SK-N-SH (cell line): Measurements from ENCODE around the gene MYCBPAP. TPM values are rescaled to one million over a fixed set of nuclear protein-coding genes. Genes with fewer than 3 reads are reported as not detected.

Experiments used
- CTCF ChIA-PET: fragments of 300-600, 350-600 bp; formaldehyde crosslinking; extraction: SDS; loops from one replicate; lab custom pipeline; 2021; lab: Yijun Ruan, JAX
- POLR2A ChIA-PET: fragments of 350-600 bp; sonication (Branson Sonifier 250); formaldehyde crosslinking; extraction: SDS; loops from one replicate; lab custom pipeline; 2020; ENCODE audit warnings: antibody characterized with exemption, inconsistent platforms; lab: Yijun Ruan, JAX
- DNase-seq: peaks from one replicate; pipeline ENCODE4 v3.0.0; 2012
- H2AFZ ChIP-seq: fragments of 200-600 bp; sonication (generic); 2 replicates; pipeline ENCODE4 v1.8.1; 2016; ENCODE audit warnings: antibody characterized with exemption, mild to moderate bottlenecking, low read depth
- H3F3A ChIP-seq: fragments of 200-600 bp; sonication (generic); replicated peaks from 2 replicates; pipeline ENCODE3; 2016; ENCODE audit warnings: antibody characterized with exemption, mild to moderate bottlenecking; ENCODE audit not compliant: insufficient read depth
- H3K27ac ChIP-seq, 2 experiments: fragments of 200-500 bp in 1 of 2; fragments of 200-600 bp in 1 of 2; sonication (Bioruptor generic) in 1 of 2; sonication (generic), shearing (Covaris generic) in 1 of 2; 2 replicates each; pipeline versions ENCODE4 v1.5.1 to v1.6.1; 2014 to 2016; ENCODE audit warnings: low read depth in 2 of 2, inconsistent platforms in 1 of 2, low read length in 1 of 2, mild to moderate bottlenecking in 1 of 2, mixed read lengths in 1 of 2
- H3K27me3 ChIP-seq: fragments of 200-600 bp; sonication (generic), shearing (Covaris generic); 2 replicates; pipeline ENCODE4 v1.6.1; 2016; ENCODE audit warnings: mixed run types; ENCODE audit not compliant: insufficient read depth
- H3K36me3 ChIP-seq, 2 experiments: fragments of 200-500 bp in 1 of 2; fragments of 200-600 bp in 1 of 2; sonication (Bioruptor generic) in 1 of 2; sonication (generic) in 1 of 2; replicated peaks in 1 of 2; 2 replicates each; pipeline versions ENCODE3 to v1.5.1; 2014 to 2016; ENCODE audit warnings: low read length in 1 of 2, mild to moderate bottlenecking in 1 of 2; ENCODE audit not compliant: insufficient read depth in 2 of 2, control insufficient read depth in 1 of 2
- H3K4me1 ChIP-seq, 2 experiments: fragments of 200-500 bp in 1 of 2; fragments of 200-600 bp in 1 of 2; sonication (Bioruptor generic) in 1 of 2; sonication (generic), shearing (Covaris generic) in 1 of 2; 2 replicates each; pipeline versions ENCODE4 v1.5.1 to v1.6.1; 2014 to 2016; ENCODE audit warnings: low read depth in 1 of 2, low read length in 1 of 2, mixed run types in 1 of 2; ENCODE audit not compliant: insufficient read depth in 2 of 2, control insufficient read depth in 1 of 2
- H3K4me2 ChIP-seq: fragments of 200-600 bp; sonication (generic), shearing (Covaris generic); 2 replicates; pipeline ENCODE4 v1.6.1; 2017; ENCODE audit warnings: mixed run types
- H3K4me3 ChIP-seq, 2 experiments: fragments of 200-500 bp in 1 of 2; fragments of 200-600 bp in 1 of 2; sonication (Bioruptor generic) in 1 of 2; sonication (generic), shearing (Covaris generic) in 1 of 2; 2 replicates each; pipeline versions ENCODE4 v1.5.1 to v1.8.1; 2014 to 2016; ENCODE audit warnings: low read depth in 2 of 2, inconsistent platforms in 1 of 2, low read length in 1 of 2, mild to moderate bottlenecking in 1 of 2, mixed read lengths in 1 of 2, moderate library complexity in 1 of 2
- H3K79me2 ChIP-seq: fragments of 200-600 bp; sonication (generic); 2 replicates; pipeline ENCODE4 v1.8.1; 2017; ENCODE audit warnings: mild to moderate bottlenecking; ENCODE audit not compliant: insufficient read depth
- H3K9ac ChIP-seq: fragments of 200-600 bp; sonication (generic); 2 replicates; pipeline ENCODE4 v1.6.1; 2017; ENCODE audit warnings: mixed run types
- H3K9me2 ChIP-seq: fragments of 200-600 bp; sonication (generic); 2 replicates; pipeline ENCODE4 v1.6.1; 2017; ENCODE audit warnings: mixed run types
- H3K9me3 ChIP-seq: fragments of 200-600 bp; sonication (generic); 2 replicates; pipeline ENCODE4 v1.6.1; 2017; ENCODE audit warnings: mixed run types, mild to moderate bottlenecking, moderate library complexity
- H4K20me1 ChIP-seq: fragments of 200-600 bp; sonication (generic); 2 replicates; pipeline ENCODE4 v1.6.1; 2017; ENCODE audit warnings: mild to moderate bottlenecking, mixed run types; ENCODE audit not compliant: insufficient read depth
- CHD2 ChIP-seq: fragments of 150-350 bp; IDR thresholded peaks from 2 replicates; pipeline ENCODE4 v1.6.1; 2018; ENCODE audit warnings: low read length; ENCODE audit not compliant: partially characterized antibody
- CTCF ChIP-seq: fragments of 200-600 bp; sonication (generic); IDR thresholded peaks from 2 replicates; pipeline ENCODE4 v1.6.1; 2017; ENCODE audit warnings: antibody characterized with exemption, mild to moderate bottlenecking, moderate library complexity
- FOSL2 ChIP-seq: IDR thresholded peaks from 2 replicates; pipeline ENCODE4 v1.4.0; 2012; ENCODE audit warnings: low read depth, mild to moderate bottlenecking, moderate library complexity, borderline replicate concordance
- JUND ChIP-seq: IDR thresholded peaks from 2 replicates; pipeline ENCODE4 v1.4.0; 2012
- MAX ChIP-seq: IDR thresholded peaks from 2 replicates; pipeline ENCODE4 v1.4.0; 2012; ENCODE audit warnings: low read depth
- MXI1 ChIP-seq: IDR thresholded peaks from 2 replicates; pipeline ENCODE4 v1.6.1; 2012; ENCODE audit warnings: mild to moderate bottlenecking, low read depth, low read length, improper control_type of control experiment
- NFIC ChIP-seq: IDR thresholded peaks from 2 replicates; pipeline ENCODE4 v1.4.0; 2012; ENCODE audit warnings: borderline replicate concordance
- RAD21 ChIP-seq: IDR thresholded peaks from 2 replicates; pipeline ENCODE4 v1.6.1; 2012; ENCODE audit warnings: mild to moderate bottlenecking, low read length
- RCOR1 ChIP-seq: fragments of 150-350 bp; IDR thresholded peaks from 2 replicates; pipeline ENCODE4 v1.6.1; 2017; ENCODE audit warnings: antibody characterized with exemption, low read length
- RXRA ChIP-seq: IDR thresholded peaks from 2 replicates; pipeline ENCODE4 v1.4.0; 2012; ENCODE audit warnings: low read depth, mild to moderate bottlenecking, borderline replicate concordance
- SIN3A ChIP-seq: IDR thresholded peaks from 2 replicates; pipeline ENCODE4 v1.6.1; 2012; ENCODE audit warnings: low read depth, mild to moderate bottlenecking, low read length, moderate library complexity, borderline replicate concordance
- TAF1 ChIP-seq: IDR thresholded peaks from 2 replicates; pipeline ENCODE4 v1.6.1; 2012; ENCODE audit warnings: low read depth, mild to moderate bottlenecking, low read length, moderate library complexity, borderline replicate concordance
- USF1 ChIP-seq: IDR thresholded peaks from 2 replicates; pipeline ENCODE4 v1.4.0; 2012; ENCODE audit warnings: low read depth, borderline replicate concordance
- USF2 ChIP-seq: fragments of 150-350 bp; IDR thresholded peaks from 2 replicates; pipeline ENCODE4 v1.6.1; 2017; ENCODE audit warnings: antibody characterized with exemption, low read length, low read depth, borderline replicate concordance
- YY1 ChIP-seq: IDR thresholded peaks from 2 replicates; pipeline ENCODE4 v1.4.0; 2012; ENCODE audit warnings: low read depth, mild to moderate bottlenecking
- WGBS: methylation state at CpG from one replicate; pipeline ENCODE4 v1.1.6; 2017; ENCODE audit warnings: low lambda C conversion rate; 5-methylcytosine and 5-hydroxymethylcytosine counted together
- polyA plus RNA-seq, 3 experiments: library from polyadenylated mRNA; depleted of rRNA; stranded (reverse); fragments of >200 nt; gene quantifications; 2 replicates each; pipeline ENCODE4 v1.2.3, GENCODE V29; 2012

MYCBPAP gene
- polyA plus RNA-seq, 1 of the 3 experiments (the other 2 are of a cell fraction): 2.4 TPM

GRCh38 chr17:50547736-50548083, 39.5 kb downstream of the MYCBPAP start:
- Histone ChIP-seq H3K4me2 (peak overlapping the region; percentile 98), H3K79me2 (peaks cover 16% of the 10 kb centered on the region), H2AFZ (no peak overlapping the region; the same call in 1 of the 2 replicates), H3K27ac (peak overlapping the region in 1 of 2 experiments; percentile 78; a peak in 2 of 4 replicates), H3K27me3 (no peaks in the 10 kb centered on the region), H3F3A (peaks cover 6% of the 10 kb centered on the region), H3K4me1 (peaks cover 3 to 25% of the 10 kb centered on the region in 2 experiments; a peak in 3 of 4 replicates), H3K9ac (peak overlapping the region; percentile 79), H4K20me1 (no peaks in the 10 kb centered on the region), H3K36me3 (peaks cover 16 to 27% of the 10 kb centered on the region in 2 experiments), H3K4me3 (peak overlapping the region; percentile 70 to 76), H3K9me3 (no peaks in the 10 kb centered on the region), H3K9me2 (no peaks in the 10 kb centered on the region)
- CTCF ChIA-PET: interaction anchor here (0.6 to 24.2 kb wide), 17 partner anchors 8 to 297 kb away, joined by 3 to 1212 read pairs (median 6); partner anchors contain the start of genes RSAD1 and TMEM92
- TF ChIP-seq MAX (no peak), CTCF (no peak), USF1 (no peak), MXI1 (no peak), YY1 (no peak), RCOR1 (no peak)
- 62% methylated on average over 5 of the region's 5 CpGs for WGBS
- DNase-seq: no peak
- POLR2A ChIA-PET: interaction anchor here (0.7 kb wide), 1 partner anchor 7 kb away, joined by 3 read pairs; no protein-coding TSS in a partner anchor

- H2AFZ ChIP-seq: no peak overlapping the region
- POLR2A ChIA-PET: interaction anchor here (1.0 to 2.4 kb wide), 3 partner anchors 77 to 147 kb away, joined by 3 to 21 read pairs (median 3); no protein-coding TSS in a partner anchor
- TF ChIP-seq RXRA: no peak
- no peak for TF ChIP-seq NFIC
- no peak for TF ChIP-seq YY1
- TF ChIP-seq FOSL2: no peak
- no peak for TF ChIP-seq RAD21
- TF ChIP-seq SIN3A: no peak
- no peak for TF ChIP-seq TAF1
- no peak for TF ChIP-seq JUND
- TF ChIP-seq CHD2: no peak
- no peak for TF ChIP-seq USF2
- TF ChIP-seq, all 33 proteins: peak for 0
- no peak overlapping the region for H3K4me2 ChIP-seq
- no peaks in the 10 kb centered on the region for H4K20me1 ChIP-seq
- H3K9ac ChIP-seq: no peak overlapping the region
- H3K79me2 ChIP-seq: peaks cover 16% of the 10 kb centered on the region
- WGBS: 95% methylated on average over 18 of the region's 18 CpGs
- no peaks in the 10 kb centered on the region for H3K27me3 ChIP-seq
- H3K36me3 ChIP-seq: peaks cover 16 to 27% of the 10 kb centered on the region in 2 experiments
- peaks cover 0 to 20% of the 10 kb centered on the region in 2 experiments; a peak in 1 of 4 replicates for H3K4me1 ChIP-seq
- peaks cover 6% of the 10 kb centered on the region for H3F3A ChIP-seq
- H3K4me3 ChIP-seq: no peak overlapping the region
- CTCF ChIA-PET: interaction anchor here (0.7 to 24.2 kb wide), 16 partner anchors 10 to 293 kb away, joined by 3 to 1212 read pairs (median 32); partner anchors contain the start of gene CACNA1G
- no peak overlapping the region for H3K27ac ChIP-seq
- H3K9me3 ChIP-seq: no peaks in the 10 kb centered on the region
- DNase-seq: no peak
- H3K9me2 ChIP-seq: no peaks in the 10 kb centered on the region
Observed at GRCh38 chr17:50548831-50549230, 40.6 kb downstream of the MYCBPAP start.
